Esophagus muscularis mucosa (tissue), 4 donors: ENCODE measurements around the gene FAM149A.

Experiments
- CTCF ChIP-seq, 3 experiments: fragments of 200-600 bp in 2 of 3; fragments of 450-650 bp in 1 of 3; sonication (generic) in 2 of 3; IDR thresholded peaks; one replicate each; pipeline ENCODE4 v1.5.1; 2017 to 2019; ENCODE audit warnings: antibody characterized with exemption in 3 of 3, mild to moderate bottlenecking in 2 of 3, moderate library complexity in 1 of 3
- EP300 ChIP-seq: sonication (generic); formaldehyde crosslinking; IDR thresholded peaks from one replicate; pipeline ENCODE4 v1.6.1; 2017; ENCODE audit warnings: antibody characterized with exemption
- POLR2A ChIP-seq: fragments of 450-650 bp; IDR thresholded peaks from one replicate; pipeline ENCODE4 v1.6.1; 2017; ENCODE audit warnings: antibody characterized with exemption, moderate library complexity, mild to moderate bottlenecking, low read depth
- POLR2AphosphoS5 ChIP-seq, 2 donors: sonication (generic); formaldehyde crosslinking; IDR thresholded peaks; one replicate each; pipeline ENCODE4 v1.6.1; 2017; ENCODE audit warnings: antibody characterized with exemption in 2 of 2

DNA sequence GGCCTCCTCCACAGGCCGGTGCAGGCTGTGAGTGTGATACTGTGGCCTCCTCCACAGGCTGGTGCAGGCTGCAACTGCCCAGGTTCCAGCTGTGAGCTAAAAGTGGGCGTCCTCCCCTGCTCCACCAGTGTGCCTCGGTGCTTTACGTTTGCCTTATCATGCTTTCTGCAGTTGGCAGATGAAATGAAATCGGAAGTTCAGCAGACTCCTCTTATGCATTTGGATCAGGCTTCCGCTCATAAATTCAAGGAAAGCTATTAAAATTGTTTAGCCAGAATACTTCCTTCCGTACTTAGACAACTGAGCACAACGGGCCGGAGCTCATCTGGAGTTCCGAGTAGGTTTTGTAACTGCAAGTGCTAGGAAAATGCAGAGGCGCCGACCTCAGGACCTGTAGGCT lies 98.9 kb downstream of the FAM149A start:
- TF ChIP-seq POLR2AphosphoS5 (IDR thresholded peaks at IDR 0.05) (no peak), CTCF (IDR thresholded peaks at IDR 0.05) (no peak), EP300 (no peak), POLR2A (no peak)
